ENCODE results near the gene DENND4C.

The DENND4C gene

GRCh38 chr9:19320495-19320894 lies 90.0 kb downstream of the DENND4C start:
- TF ChIP-seq, protein P1, sequence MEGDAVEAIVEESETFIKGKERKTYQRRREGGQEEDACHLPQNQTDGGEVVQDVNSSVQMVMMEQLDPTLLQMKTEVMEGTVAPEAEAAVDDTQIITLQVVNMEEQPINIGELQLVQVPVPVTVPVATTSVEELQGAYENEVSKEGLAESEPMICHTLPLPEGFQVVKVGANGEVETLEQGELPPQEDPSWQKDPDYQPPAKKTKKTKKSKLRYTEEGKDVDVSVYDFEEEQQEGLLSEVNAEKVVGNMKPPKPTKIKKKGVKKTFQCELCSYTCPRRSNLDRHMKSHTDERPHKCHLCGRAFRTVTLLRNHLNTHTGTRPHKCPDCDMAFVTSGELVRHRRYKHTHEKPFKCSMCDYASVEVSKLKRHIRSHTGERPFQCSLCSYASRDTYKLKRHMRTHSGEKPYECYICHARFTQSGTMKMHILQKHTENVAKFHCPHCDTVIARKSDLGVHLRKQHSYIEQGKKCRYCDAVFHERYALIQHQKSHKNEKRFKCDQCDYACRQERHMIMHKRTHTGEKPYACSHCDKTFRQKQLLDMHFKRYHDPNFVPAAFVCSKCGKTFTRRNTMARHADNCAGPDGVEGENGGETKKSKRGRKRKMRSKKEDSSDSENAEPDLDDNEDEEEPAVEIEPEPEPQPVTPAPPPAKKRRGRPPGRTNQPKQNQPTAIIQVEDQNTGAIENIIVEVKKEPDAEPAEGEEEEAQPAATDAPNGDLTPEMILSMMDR (IDR thresholded peaks at IDR 0.05; ENCODE audit: poor library complexity, severe bottlenecking): no peak

DNA sequence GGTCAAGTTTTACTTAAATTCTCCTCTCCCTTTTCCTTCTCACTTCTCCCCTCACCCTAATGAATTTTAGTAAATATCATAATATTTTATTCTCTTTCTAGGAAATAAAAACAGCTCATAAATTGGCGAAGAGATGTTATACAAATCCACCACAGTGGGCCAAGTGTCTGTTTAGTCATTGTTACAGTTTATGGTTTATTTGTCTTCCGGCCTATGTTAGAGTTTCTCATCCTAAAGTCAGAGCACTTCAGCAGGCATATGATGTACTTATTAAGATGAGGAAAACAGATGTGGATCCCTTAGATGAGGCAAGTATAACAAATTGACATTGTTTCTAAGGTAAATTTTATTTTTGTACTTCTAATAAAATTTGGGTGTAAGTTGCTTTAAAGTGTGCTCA lies 101.4 kb downstream of the DENND4C start:
- no peaks in the 10 kb centered on the region for H3K9me3 ChIP-seq (ENCODE audit: severe bottlenecking)
- no peaks in the 10 kb centered on the region for H3K4me1 ChIP-seq (ENCODE audit: insufficient read depth, poor library complexity, severe bottlenecking)
- peaks cover 49% of the 10 kb centered on the region for H3K36me3 ChIP-seq (ENCODE audit: low read depth)
- H3K27ac ChIP-seq (ENCODE audit: poor library complexity, severe bottlenecking): no peak overlapping the region
- TF ChIP-seq, protein P1 (IDR thresholded peaks at IDR 0.05; ENCODE audit: poor library complexity, severe bottlenecking): no peak
- DNase-seq (ENCODE audit: low spot score) (no peak), ATAC-seq (ENCODE audit: low read depth) (no peak)
- no peaks in the 10 kb centered on the region for H3K27me3 ChIP-seq (ENCODE audit: insufficient read depth, poor library complexity, severe bottlenecking)
- H3K4me3 ChIP-seq (ENCODE audit: severe bottlenecking): no peak overlapping the region

More at GRCh38 chr9:19320495-19320894, 90.0 kb downstream of the DENND4C start:
- Histone ChIP-seq H3K4me3 (ENCODE audit: severe bottlenecking) (no peak overlapping the region), H3K9me3 (ENCODE audit: severe bottlenecking) (no peaks in the 10 kb centered on the region), H3K4me1 (ENCODE audit: insufficient read depth, poor library complexity, severe bottlenecking) (no peaks in the 10 kb centered on the region), H3K27ac (ENCODE audit: poor library complexity, severe bottlenecking) (no peak overlapping the region), H3K27me3 (ENCODE audit: insufficient read depth, poor library complexity, severe bottlenecking) (no peaks in the 10 kb centered on the region), H3K36me3 (ENCODE audit: low read depth) (peaks cover 33% of the 10 kb centered on the region)
- no peak for ATAC-seq (ENCODE audit: low read depth)
- no peak for DNase-seq (ENCODE audit: low spot score)

GRCh38 chr9:19336166-19336565 lies 105.7 kb downstream of the DENND4C start:
- Histone ChIP-seq H3K4me3 (ENCODE audit: severe bottlenecking) (no peak overlapping the region), H3K4me1 (ENCODE audit: insufficient read depth, poor library complexity, severe bottlenecking) (no peaks in the 10 kb centered on the region), H3K9me3 (ENCODE audit: severe bottlenecking) (no peaks in the 10 kb centered on the region), H3K27ac (ENCODE audit: poor library complexity, severe bottlenecking) (no peak overlapping the region), H3K36me3 (ENCODE audit: low read depth) (peaks cover 58% of the 10 kb centered on the region), H3K27me3 (ENCODE audit: insufficient read depth, poor library complexity, severe bottlenecking) (no peaks in the 10 kb centered on the region)
- TF ChIP-seq, protein P1 (IDR thresholded peaks at IDR 0.05; ENCODE audit: poor library complexity, severe bottlenecking): no peak
- no peak for DNase-seq (ENCODE audit: low spot score)
- ATAC-seq (ENCODE audit: low read depth): no peak

DNA sequence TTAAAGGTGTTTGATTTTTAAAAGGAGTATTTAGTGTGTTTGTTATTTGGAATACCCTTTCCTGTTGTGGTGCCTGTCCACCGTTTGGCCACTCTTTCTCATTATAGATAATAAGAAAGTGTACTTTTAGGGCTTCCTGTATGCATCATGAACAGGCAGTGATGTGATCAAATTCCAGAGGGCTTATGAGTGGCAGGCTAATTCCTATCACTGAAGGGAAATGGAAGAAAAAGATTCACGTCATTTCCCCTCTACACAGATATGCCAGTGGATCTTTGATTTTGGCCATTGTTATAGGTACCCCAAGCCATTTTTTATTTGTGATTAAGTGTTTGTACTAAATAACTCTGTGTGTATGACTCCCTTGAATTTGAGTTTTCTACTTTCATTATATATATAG lies 112.5 kb downstream of the DENND4C start:
- no peaks in the 10 kb centered on the region for H3K4me1 ChIP-seq (ENCODE audit: insufficient read depth, poor library complexity, severe bottlenecking)
- H3K4me3 ChIP-seq (ENCODE audit: severe bottlenecking): no peak overlapping the region
- no peak for DNase-seq (ENCODE audit: low spot score)
- ATAC-seq (ENCODE audit: low read depth): no peak
- no peaks in the 10 kb centered on the region for H3K27me3 ChIP-seq (ENCODE audit: insufficient read depth, poor library complexity, severe bottlenecking)
- TF ChIP-seq, protein P1 (IDR thresholded peaks at IDR 0.05; ENCODE audit: poor library complexity, severe bottlenecking): no peak
- no peak overlapping the region for H3K27ac ChIP-seq (ENCODE audit: poor library complexity, severe bottlenecking)
- H3K9me3 ChIP-seq (ENCODE audit: severe bottlenecking): no peaks in the 10 kb centered on the region
- peaks cover 36% of the 10 kb centered on the region for H3K36me3 ChIP-seq (ENCODE audit: low read depth)

DNA sequence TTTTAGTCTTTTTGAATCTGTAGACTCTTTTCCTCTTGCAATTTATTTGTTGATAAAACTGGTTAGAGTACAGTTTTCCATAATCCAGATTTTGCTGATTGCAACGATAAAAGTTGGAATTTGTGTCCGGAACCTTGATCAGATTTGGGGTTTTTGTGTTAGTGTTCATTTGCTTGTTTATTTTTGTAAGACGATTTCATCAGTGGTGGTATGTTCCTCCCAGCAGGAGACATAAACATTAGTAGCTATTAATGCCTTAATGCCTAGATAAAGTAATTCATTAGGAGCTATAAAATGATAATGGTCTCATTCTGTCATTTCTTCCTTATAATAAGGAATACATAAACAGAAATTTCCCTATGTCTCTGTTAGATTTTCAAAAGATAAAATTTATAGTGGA lies 128.2 kb downstream of the DENND4C start:
- no peaks in the 10 kb centered on the region for H3K27me3 ChIP-seq (ENCODE audit: insufficient read depth, poor library complexity, severe bottlenecking)
- H3K4me1 ChIP-seq (ENCODE audit: insufficient read depth, poor library complexity, severe bottlenecking): no peaks in the 10 kb centered on the region
- ATAC-seq (ENCODE audit: low read depth): no peak
- DNase-seq (ENCODE audit: low spot score): no peak
- TF ChIP-seq, protein P1 (IDR thresholded peaks at IDR 0.05; ENCODE audit: poor library complexity, severe bottlenecking): no peak
- no peak overlapping the region for H3K27ac ChIP-seq (ENCODE audit: poor library complexity, severe bottlenecking)
- no peaks in the 10 kb centered on the region for H3K9me3 ChIP-seq (ENCODE audit: severe bottlenecking)
- peaks cover 60% of the 10 kb centered on the region for H3K36me3 ChIP-seq (ENCODE audit: low read depth)
- no peak overlapping the region for H3K4me3 ChIP-seq (ENCODE audit: severe bottlenecking)
